Gastrocnemius medialis (tissue), 4 donors: ENCODE measurements around the gene RASGEF1C. TPM values are rescaled to one million over a fixed set of nuclear protein-coding genes. Genes with fewer than 3 reads are reported as not detected.

Experiments used
- ATAC-seq, 2 donors: fragments of 150-250 bp; one replicate each; pipeline ENCODE4 v1.9.1; 2016
- DNase-seq, 2 donors: peaks; one replicate each; pipeline ENCODE4 v3.0.0-alpha.2; 2019
- H3K27ac ChIP-seq, 4 donors: fragments of 200-600 bp; sonication (generic); 1 replicate in 1 of 4; 2 replicates in 3 of 4; pipeline ENCODE4 v1.5.1; 2016 to 2018; ENCODE audit warnings: mild to moderate bottlenecking in 2 of 4, moderate library complexity in 1 of 4
- H3K27me3 ChIP-seq, 3 donors: fragments of 200-600 bp; sonication (generic) in 2 of 3; 1 replicate in 1 of 3; 2 replicates in 2 of 3; pipeline versions ENCODE4 v1.5.1 to v1.6.0; 2016 to 2019; ENCODE audit warnings: mild to moderate bottlenecking in 1 of 3, moderate library complexity in 1 of 3
- H3K36me3 ChIP-seq, 2 donors: fragments of 200-600 bp; sonication (generic) in 1 of 2; one replicate each; pipeline ENCODE4 v1.5.1; 2017 to 2018
- H3K4me1 ChIP-seq, 2 donors: fragments of 200-600 bp; sonication (generic) in 1 of 2; one replicate each; pipeline ENCODE4 v1.5.1; 2016 to 2017; ENCODE audit warnings: mild to moderate bottlenecking in 2 of 2
- H3K4me3 ChIP-seq, 4 donors: fragments of 200-600 bp; sonication (generic) in 3 of 4; 1 replicate in 1 of 4; 2 replicates in 3 of 4; pipeline ENCODE4 v1.5.1; 2016 to 2019; ENCODE audit warnings: mild to moderate bottlenecking in 2 of 4
- H3K9me3 ChIP-seq, 3 donors: fragments of 200-600 bp; sonication (generic) in 2 of 3; 1 replicate in 1 of 3; 2 replicates in 2 of 3; pipeline ENCODE4 v1.5.1; 2016 to 2019
- CTCF ChIP-seq, 5 experiments: fragments of 450-650 bp in 3 of 5; fragments of 200-600 bp in 2 of 5; sonication (generic) in 2 of 5; IDR thresholded peaks in 4 of 5; conservative IDR thresholded peaks in 1 of 5; 1 replicate in 4 of 5; 2 replicates in 1 of 5; pipeline ENCODE4 v1.5.1; 2016 to 2019; ENCODE audit warnings: antibody characterized with exemption in 5 of 5, mild to moderate bottlenecking in 3 of 5, moderate library complexity in 3 of 5
- POLR2A ChIP-seq, 2 donors: fragments of 450-650 bp; IDR thresholded peaks; one replicate each; pipeline ENCODE4 v1.6.1; 2017; ENCODE audit warnings: antibody characterized with exemption in 2 of 2, mild to moderate bottlenecking in 2 of 2, moderate library complexity in 2 of 2
- in situ Hi-C, 4 donors: fragments of 200-750 bp; cut with MboI; loops; one replicate each; pipeline versions ENCODE4 v1.15.0 to v1.8.0; 2017; ENCODE audit warnings: low sequenced_read_pairs in 4 of 4
- intact Hi-C: fragments of 100-400 bp; cut with DNase I; formaldehyde crosslinking; loops from one replicate; pipeline ENCODE4 v1.15.1; 2023; ENCODE audit warnings: low total_unique reads
- total RNA-seq, 4 donors: library from RNA; depleted of rRNA; stranded (reverse); fragments of >200 nt; gene quantifications; one replicate each; pipeline versions ENCODE4 v1.1.0 to v1.2.3, GENCODE V29; 2016

Gene RASGEF1C
- total RNA-seq, 4 donors from 2014 or later, result not detected

GRCh38 chr5:180140079-180140554 is 68.9 kb downstream of the RASGEF1C start:
- in situ Hi-C loops (no loop called here), intact Hi-C loops (no loop called here)
- Histone ChIP-seq H3K27me3 (peaks cover 0 to 9% (median 0%) of the 10 kb centered on the region in 3 donors), H3K9me3 (no peaks in the 10 kb centered on the region), H3K36me3 (no peaks in the 10 kb centered on the region), H3K4me3 (no peak overlapping the region), H3K27ac (no peak overlapping the region), H3K4me1 (no peaks in the 10 kb centered on the region)
- ATAC-seq (no peak), DNase-seq (no peak)
- TF ChIP-seq CTCF (IDR thresholded peaks at IDR 0.05 in 4 of 5, conservative IDR thresholded peaks at IDR 0.05 in 1 of 5) (no peak), POLR2A (IDR thresholded peaks at IDR 0.05) (no peak)

GRCh38 chr5:180139731-180140055 is 69.3 kb downstream of the RASGEF1C start:
- TF ChIP-seq CTCF (IDR thresholded peaks at IDR 0.05 in 4 of 5, conservative IDR thresholded peaks at IDR 0.05 in 1 of 5), result no peak
- TF ChIP-seq POLR2A (IDR thresholded peaks at IDR 0.05), result no peak
- intact Hi-C loops (no loop called here), in situ Hi-C loops (no loop called here)
- H3K27me3 ChIP-seq, result peaks cover 0 to 9% (median 0%) of the 10 kb centered on the region in 3 donors
- ATAC-seq (no peak), DNase-seq (no peak)
- no peaks in the 10 kb centered on the region for H3K9me3 ChIP-seq
- H3K27ac ChIP-seq, result no peak overlapping the region
- H3K36me3 ChIP-seq, result no peaks in the 10 kb centered on the region
- H3K4me1 ChIP-seq, result no peaks in the 10 kb centered on the region
- H3K4me3 ChIP-seq, result no peak overlapping the region

- H3K36me3 ChIP-seq, result no peaks in the 10 kb centered on the region
- no peak for DNase-seq
- ATAC-seq, result no peak
- no peaks in the 10 kb centered on the region for H3K4me1 ChIP-seq
- H3K9me3 ChIP-seq, result no peaks in the 10 kb centered on the region
- TF ChIP-seq CTCF (IDR thresholded peaks at IDR 0.05 in 4 of 5, conservative IDR thresholded peaks at IDR 0.05 in 1 of 5), result no peak
- TF ChIP-seq POLR2A (IDR thresholded peaks at IDR 0.05), result no peak
- in situ Hi-C loops, result no loop called here
- peaks cover 0 to 9% (median 0%) of the 10 kb centered on the region in 3 donors for H3K27me3 ChIP-seq
- H3K4me3 ChIP-seq, result no peak overlapping the region
- intact Hi-C loops, result no loop called here
- no peak overlapping the region for H3K27ac ChIP-seq
These were observed 69.9 kb downstream of the RASGEF1C start for GRCh38 chr5:180138976-180139730.

DNA sequence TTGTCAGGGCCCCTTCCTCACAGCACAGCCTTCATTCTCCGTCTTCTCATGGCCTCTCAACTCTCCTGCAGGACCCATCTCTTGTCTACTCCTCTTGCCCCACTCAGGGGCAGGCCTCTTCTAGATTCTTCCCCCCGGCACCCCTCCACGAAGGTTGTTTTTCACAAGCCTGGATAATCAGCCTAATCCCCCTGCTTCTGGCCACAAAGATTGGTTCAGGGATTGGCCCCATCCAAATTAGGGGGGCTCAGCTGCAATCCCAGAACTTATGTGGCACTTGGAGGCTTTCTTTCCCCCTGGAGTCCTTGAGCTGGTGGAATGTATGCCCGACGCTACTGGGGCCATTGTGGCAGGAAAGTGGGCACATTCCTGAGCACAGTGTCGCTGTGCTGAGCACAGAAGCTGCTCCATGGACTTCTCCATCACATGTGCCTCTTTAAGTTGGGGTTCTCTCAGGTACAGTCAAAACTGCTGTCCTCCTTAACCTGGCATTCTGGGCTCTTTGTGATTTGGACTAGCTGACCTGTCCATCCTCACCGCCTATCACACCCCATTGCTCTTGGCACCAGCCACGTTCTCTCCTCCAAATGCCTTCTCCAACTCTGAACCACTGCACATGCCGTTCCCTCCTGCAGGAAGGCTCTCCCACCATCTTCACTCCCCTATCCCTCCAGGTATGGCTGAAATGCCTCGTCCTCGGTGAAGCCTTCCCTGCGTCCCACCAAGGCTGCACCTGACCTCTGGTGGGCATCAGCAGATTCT is 70.6 kb downstream of the RASGEF1C start:
- in situ Hi-C loops (no loop called here), intact Hi-C loops (no loop called here)
- no peak for ATAC-seq
- H3K36me3 ChIP-seq, result no peaks in the 10 kb centered on the region
- H3K4me3 ChIP-seq, result no peak overlapping the region
- H3K4me1 ChIP-seq, result no peaks in the 10 kb centered on the region
- no peaks in the 10 kb centered on the region for H3K9me3 ChIP-seq
- DNase-seq, result no peak
- TF ChIP-seq POLR2A (IDR thresholded peaks at IDR 0.05) (no peak), CTCF (IDR thresholded peaks at IDR 0.05 in 4 of 5, conservative IDR thresholded peaks at IDR 0.05 in 1 of 5) (no peak)
- no peak overlapping the region for H3K27ac ChIP-seq
- H3K27me3 ChIP-seq, result peaks cover 0 to 9% (median 0%) of the 10 kb centered on the region in 3 donors
